Raji (cell line): ENCODE data around the gene ATP4A.

ENCODE experiments used
- POLR2A ChIP-seq: IDR thresholded peaks from 2 replicates; pipeline ENCODE4 v1.6.1; 2011; ENCODE audit warnings: low read depth, low read length, control low read depth; ENCODE audit not compliant: insufficient read depth

Gene ATP4A

DNA sequence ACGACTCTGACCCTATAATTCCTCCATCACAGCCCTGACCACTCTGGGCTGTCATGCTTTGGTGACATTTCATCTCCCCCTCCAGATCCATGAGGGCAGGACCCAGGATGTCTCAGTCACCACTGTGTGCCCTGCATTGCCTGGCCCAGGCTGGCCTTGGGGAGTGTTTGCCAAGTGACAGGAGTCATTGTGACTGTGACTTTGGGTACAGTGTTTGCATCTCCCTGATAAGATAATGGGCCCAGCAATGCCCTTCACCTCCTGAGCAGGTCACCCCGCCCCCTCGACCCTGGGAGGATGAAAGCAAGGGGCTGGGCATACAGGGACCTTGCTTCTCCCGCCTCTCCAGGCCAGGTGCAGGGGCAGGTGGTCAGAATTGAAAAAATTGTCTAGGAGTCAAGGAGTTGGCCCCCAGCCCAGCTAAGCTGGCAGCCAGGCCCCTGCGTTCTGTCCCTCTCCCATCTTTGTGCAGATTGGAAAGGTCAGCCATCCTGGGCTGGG, 5.9 kb upstream of the ATP4A start:
- no peak for TF ChIP-seq POLR2A

DNA sequence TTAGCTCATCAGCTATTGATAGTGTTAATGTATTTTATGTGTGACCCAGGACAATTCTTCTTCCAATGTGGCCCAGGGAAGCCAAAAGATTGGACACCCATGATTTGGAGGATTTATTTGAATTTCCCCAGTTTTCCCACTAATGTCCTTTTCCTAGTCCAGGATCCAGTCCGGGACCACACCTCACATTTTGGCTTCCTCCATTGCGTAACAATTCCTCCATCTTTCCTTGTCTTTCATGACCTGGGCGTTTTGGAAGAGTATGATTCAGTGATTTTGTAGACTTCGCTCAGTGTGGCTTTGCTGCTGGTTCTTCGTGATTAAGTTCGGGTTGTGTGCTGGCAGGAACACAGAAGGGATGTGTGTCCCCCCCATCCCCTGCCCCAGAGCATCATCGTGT, 3.3 kb upstream of the ATP4A start:
- TF ChIP-seq POLR2A: no peak

DNA sequence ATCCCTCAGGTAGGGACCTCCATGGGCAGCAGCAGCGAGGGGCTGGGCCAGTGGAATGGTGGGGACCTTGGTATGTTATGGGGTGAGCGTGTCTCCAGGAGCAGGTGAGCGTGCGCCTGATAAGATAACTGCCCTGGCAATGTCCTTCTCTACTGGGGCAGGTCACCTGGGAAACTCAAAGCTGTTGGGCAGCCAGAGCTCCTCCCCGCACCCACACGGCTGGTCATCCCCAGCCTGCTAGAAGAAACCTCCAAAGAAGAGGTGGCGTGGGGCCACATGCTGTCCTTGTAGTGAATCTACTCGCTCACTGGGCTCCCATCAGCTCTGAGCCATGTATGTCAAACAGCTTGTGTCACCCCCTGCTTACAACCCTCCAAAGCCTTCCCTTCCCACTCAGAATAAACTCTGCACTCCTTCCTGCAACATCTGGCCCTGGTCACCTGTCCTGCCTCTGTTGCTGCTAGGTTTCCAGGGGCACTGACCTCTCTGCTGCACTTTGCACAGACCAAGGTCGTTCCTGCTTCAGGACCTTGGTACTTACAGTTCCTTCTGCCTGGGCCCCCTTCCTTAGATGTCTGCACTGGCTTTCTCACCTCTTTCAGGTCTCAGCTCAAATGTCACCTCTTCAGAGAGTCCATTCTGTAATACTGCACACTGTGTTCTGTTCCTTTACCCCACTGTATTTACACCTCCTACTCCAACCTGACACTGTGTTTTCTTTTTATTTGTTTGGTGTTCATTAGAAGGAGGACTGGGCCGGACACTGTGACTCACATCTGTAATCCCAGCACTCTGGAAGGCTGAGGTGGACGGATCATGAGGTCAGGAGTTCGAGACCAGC, 1.8 kb upstream of the ATP4A start:
- TF ChIP-seq POLR2A: no peak

DNA sequence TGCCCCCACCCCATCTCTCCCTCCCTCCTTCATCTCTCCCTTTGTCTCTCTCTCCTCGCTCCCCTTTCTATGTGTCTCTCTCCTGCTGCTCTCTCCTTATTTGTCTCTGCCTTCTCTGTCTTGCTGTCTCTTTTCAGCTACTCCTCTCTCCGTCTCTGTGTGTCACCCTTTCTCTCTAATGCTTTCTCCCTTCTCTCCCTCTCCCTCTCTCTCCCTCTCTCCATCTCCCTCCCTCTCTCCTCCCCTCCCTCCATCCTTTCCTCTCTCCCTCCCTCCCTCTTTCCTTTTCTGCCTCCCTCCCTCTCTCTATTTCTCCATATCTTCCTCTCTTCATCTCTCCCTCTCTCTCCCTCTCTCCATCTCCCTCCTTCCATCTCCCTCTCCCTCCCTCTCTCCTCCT, 682 bp downstream of the ATP4A start:
- TF ChIP-seq POLR2A: no peak

DNA sequence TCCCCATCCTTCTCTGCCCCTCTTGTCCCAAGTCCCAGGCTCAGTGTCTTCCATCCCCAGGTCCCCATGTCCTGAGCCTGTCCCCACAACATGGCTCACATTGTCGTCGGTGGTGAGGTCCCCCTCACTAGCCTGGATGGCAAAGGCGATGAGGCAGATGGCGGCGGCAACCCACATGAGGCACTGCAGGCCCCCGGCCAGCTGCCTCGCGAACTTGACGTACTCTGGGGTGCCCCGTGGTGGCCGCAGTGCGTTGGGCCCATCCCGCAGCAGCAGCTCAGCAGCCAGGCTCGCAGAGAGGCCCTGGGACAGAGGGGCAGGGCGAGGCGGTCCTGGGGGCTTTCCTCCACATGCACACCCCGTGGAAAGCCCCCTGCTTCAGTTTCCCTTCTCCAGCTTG, 1.1 kb downstream of the ATP4A start:
- TF ChIP-seq POLR2A: no peak

DNA sequence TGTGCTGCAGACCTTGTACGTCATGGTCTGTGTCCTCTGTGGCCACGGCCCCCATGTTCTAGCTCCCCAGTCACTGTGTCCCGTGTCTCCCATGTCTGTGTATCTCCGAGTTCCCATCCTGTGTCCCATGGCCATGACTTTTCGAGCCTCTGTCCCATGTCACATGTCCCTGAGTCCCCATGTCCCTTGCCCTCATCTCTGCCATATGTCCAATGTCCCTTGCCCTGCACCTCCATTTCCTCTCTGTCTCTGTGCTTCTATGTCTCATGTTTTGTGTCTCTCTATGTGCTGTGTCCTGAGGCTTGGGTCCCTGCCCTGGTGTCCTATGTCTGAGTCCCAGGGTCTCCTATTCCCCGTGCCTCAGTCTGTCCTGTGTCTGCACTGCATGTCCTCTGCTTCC, 2.0 kb downstream of the ATP4A start:
- no peak for TF ChIP-seq POLR2A

DNA sequence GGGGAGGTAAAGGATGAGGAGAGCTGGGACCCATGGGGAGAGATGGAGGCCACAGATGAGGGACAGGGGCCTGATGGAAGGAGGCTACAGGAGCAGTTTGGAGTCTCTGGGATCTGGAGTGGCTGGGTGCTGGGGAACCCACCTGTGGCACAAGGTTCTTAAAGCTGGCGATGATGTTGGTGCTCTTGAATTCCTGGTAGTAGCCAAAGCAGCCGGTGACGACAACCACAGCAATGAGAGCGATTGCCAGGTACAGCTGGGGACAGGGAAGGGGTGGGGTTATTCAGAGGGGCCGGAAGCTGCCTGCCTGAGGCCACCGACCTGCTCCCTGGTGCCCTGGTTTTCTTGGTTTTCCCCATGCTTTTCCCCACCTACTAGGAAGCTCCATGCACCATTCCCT, 2.8 kb downstream of the ATP4A start:
- no peak for TF ChIP-seq POLR2A

DNA sequence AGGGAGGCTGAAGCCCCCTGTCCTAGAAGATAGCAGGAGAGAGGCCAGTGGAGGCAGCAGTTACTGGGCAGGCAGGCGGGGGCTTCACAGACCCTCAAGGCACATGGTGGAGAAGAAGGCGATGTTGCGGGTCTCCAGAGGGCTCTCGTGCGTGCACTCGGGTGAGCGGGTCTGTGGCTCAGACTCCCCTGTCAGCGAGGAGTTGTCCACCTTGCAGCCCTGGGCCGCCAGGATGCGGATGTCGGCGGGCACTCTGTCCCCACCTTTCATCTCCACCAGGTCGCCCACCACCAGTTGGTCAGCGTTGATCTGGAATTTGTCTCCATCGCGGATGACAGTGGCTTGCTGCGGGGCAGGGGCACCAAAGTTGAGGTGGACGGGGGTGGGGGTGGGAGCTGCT, 3.2 kb downstream of the ATP4A start:
- no peak for TF ChIP-seq POLR2A

DNA sequence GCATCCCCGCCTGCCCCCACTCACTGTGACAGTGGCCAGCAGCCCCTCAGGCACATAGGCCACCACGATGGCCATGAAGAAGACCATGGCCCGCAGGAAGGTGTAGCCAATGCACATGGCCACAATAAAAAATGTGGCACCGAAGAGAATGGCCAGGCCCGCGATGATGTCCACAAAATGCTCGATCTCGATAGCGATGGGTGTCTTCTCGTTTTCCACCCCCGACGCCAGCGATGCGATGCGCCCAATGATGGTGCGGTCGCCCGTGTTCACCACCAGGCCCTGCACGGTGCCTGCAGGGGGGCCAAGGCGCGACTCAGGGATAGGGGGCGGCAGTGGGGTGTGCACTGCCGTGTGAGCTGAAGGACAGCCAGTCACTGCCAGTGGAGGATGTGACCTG, 3.7 kb downstream of the ATP4A start:
- TF ChIP-seq POLR2A: no peak

DNA sequence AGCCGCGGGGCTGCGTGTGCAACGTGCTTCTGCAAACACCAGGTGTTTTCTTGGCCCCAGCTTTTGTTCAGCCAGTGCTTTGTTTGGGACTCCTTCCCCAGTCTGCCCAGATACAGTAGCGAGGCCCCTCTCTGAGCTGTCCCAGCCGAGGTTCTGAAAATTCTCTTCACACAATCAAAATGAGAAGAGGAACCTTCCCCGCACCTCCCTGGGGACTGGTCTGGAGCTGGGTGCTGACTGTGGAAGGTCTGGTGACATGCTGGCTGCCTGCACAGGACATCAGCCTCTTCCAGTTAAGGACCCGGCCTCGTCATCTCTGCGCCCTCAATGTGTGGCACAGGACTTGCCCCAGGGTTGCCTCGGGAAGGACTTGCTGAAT, 4.2 kb downstream of the ATP4A start:
- TF ChIP-seq POLR2A: no peak

DNA sequence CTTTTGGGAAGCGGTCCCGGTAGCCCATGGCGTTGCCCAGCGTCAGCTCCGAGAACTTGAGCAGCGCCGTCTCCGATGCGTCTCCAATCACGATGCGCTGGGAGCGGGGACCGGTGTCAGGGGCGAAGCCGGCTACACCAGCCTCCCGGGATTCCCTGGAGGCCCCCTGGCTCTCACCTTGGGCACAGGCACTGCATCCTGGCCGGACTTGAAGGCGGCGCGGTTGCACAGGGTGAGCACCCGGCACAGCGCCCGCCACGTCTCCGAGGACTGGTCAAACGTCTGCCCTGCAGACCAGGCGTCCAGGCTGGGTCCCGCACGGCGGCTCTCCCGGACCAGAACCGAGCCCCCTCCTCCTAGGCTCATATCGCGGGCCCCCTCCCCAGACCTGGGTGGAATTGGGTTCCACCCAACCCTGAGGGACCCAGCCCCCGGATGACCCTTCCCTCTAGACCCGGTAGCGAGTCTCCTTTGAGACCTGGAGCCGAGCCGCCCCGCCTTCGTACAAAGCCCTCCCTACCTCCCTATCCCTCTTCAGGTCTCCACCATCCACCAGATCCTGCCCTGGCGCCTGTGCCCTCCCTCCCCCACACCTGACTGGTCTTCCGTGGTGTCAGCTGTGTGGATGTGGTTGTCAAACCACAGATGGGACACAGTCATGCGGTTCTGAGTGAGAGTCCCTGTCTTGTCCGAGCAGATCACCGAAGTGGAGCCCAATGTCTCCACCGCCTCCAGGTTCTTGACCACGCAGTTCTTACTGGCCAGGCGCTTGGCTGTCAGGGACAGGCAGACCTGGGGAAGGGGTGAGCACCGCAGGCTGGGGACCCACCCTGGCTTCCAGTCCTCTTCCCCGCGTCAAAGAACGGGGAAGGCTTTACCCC, 4.8 kb downstream of the ATP4A start:
- no peak for TF ChIP-seq POLR2A

DNA sequence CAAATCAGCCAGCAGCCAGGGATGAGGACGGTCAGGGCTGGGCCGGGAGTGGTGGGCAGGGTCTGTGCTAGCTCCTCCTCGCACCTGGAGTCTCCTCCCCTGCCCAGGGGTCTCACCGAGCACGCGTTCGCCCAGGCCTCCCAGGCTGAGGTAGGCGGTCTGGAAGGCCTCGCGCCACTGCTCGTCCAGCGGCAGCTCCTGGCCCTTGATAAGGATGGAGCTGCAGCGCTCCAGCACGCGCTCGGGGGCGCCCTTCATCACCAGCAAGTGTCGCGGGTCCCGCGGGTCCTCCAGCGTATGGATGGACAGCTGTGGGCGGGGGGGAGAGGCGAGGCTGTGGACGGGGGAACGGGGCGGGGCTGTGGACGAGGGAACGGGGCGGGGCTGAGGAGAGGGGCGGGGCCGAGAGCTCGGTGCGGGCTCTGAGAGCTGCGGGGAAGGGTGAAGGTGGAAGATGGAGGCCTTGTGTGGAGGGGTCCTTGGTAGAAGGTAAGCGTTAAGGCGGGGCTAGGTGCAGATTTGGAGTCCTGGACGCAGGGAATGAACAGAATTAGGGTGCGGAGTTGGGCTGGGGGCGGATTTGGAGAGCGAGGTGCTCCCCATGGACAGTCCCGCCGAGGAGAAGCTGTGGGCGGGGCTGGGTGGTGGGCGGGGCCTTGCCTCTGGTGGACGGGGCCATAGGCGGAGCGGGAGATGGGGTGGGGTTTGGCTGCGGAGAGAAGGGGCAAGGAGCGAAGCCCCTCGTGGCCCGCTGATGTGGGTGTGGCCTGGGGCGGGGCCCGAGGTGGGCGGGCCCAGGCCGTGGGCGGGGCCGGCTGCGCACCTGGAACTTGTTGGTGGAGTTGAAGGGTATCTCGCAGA, 5.7 kb downstream of the ATP4A start:
- no peak for TF ChIP-seq POLR2A

DNA sequence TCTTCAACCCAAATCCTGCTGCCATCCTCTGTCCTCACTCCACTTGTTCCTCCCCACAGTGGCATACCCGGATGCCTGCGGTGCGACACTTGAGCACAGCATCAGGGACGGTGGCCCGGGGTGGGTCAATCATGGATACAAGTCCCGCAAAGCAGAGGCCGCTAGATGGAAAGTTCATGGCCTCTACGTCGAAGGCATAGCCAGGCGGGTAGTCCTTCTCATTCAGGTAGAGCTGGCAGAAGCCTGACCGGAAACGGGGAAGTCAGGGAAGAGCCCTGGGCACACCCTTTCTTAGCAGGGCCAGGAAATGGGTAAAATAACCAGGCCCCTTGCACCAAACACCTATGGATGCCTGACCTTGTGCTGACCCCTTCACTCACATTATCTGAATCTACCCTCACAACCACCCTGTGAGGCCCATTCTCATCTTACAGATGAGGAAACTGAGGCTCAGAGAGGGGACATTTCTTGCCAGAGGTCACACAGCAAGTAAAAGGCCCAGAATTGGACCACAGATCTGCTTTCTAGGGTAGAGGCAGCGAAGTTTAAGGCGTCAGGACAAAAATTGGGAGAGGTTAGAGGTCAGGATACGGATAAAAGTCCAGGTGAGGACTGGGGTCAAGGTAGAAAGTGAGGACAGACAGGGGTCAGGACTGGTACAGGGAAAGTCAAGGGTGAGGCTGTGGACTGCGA, 6.5 kb downstream of the ATP4A start:
- no peak for TF ChIP-seq POLR2A

DNA sequence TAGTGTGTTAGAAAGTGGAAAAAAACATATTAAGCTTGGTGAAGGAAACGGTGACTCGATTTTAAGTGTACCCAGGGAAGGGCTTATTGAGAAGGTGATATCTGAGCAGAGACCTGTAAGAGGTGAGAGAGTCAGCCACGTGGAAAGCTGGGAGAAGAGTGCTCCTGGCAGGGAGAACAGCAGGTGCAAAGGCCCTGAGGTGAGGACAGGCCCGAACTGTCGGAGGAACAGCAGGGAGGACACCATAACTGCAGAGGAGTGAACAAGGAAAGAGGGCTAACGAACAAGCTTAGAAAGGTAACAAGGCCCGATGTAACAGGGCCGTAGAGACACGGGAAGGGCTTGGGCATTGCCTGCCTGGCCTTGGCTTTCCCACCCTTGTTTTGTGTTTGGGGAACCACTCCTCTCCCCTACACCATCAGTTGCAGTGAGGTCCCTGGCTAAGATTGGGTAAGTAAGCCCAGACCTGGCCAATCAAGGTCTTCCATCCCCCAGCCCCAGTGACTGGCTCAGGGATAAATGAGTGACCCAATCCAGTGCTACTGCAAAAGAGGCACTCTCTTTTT, 7.3 kb downstream of the ATP4A start:
- no peak for TF ChIP-seq POLR2A
